Subcutaneous adipose tissue (tissue), 4 donors: ENCODE measurements around the gene SPIN1. TPM values are rescaled to one million over a fixed set of nuclear protein-coding genes. Genes with fewer than 3 reads are reported as not detected.

Source experiments
- total RNA-seq, 4 donors: library from RNA; depleted of rRNA; stranded (reverse); fragments of >200 nt; gene quantifications; one replicate each; pipeline ENCODE4 v1.1.0, GENCODE V29; 2016
- TF ChIP-seq, protein P1 (sequence below): fragments of 450-650 bp; IDR thresholded peaks from one replicate; pipeline ENCODE4 v1.5.1; 2016; ENCODE audit warnings: low read depth, mild to moderate bottlenecking, control low read depth, antibody characterized with exemption, moderate library complexity

SPIN1 gene
- total RNA-seq, 4 donors from 2014 or later: 55.5 to 67.1 (median 60.4) TPM

DNA sequence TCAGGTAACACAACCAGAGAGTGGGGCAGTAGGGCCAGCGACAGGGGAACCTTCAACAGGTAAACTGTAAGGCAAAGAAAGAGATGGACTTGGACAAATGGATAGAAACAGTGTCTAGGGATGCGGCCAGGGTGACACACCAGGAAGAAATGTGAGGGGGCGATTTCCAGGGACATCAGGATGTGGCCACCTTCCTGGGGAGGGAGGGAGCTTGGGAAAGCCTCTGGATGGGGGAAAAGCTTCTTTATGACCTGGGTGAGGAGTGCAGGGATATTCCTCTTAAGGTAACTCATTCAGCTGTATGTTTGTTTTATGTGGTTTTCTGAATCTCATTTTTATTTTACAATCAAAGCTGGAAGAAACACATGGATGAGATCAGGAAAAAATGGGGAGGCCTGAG lies 134.8 kb downstream of the SPIN1 start:
- TF ChIP-seq, protein P1, sequence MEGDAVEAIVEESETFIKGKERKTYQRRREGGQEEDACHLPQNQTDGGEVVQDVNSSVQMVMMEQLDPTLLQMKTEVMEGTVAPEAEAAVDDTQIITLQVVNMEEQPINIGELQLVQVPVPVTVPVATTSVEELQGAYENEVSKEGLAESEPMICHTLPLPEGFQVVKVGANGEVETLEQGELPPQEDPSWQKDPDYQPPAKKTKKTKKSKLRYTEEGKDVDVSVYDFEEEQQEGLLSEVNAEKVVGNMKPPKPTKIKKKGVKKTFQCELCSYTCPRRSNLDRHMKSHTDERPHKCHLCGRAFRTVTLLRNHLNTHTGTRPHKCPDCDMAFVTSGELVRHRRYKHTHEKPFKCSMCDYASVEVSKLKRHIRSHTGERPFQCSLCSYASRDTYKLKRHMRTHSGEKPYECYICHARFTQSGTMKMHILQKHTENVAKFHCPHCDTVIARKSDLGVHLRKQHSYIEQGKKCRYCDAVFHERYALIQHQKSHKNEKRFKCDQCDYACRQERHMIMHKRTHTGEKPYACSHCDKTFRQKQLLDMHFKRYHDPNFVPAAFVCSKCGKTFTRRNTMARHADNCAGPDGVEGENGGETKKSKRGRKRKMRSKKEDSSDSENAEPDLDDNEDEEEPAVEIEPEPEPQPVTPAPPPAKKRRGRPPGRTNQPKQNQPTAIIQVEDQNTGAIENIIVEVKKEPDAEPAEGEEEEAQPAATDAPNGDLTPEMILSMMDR: no peak

DNA sequence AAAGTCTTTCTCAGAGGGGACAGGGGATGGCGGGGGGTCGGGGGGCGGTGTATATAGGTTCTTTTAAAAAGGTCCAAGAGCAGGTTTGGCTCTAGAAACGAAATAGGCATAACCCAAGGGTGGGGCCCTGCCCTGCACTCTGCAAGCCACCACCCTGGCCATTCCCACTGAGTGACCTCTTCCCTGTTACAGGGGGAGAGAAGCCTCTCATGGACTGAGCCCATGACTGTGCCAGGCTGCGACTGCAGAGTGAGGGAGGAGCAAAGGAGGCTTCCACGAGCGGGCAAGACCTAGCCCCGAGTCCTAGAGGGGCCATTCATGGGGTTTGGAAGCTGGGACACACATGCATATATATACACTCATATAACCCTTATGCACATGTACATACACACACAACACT lies 136.7 kb downstream of the SPIN1 start:
- TF ChIP-seq, protein P1: no peak

DNA sequence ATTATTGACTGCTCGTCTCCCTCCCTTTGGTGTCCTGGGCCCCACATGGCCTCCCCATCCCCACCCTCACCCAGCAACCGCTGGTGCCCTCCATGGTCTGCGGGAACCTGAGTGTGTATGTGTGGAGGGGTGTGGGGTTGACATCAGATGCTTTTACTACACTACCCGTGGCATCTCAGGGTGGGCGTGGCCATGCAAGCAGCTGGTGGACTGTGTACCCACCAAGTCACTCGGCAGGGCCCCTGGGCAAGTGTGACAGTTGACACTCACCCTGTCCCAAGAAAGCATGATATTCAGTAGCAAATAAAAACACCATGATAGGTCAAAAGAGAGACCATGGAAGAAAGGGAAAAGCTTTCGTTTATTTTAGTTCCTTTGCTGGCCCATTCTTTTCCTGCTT lies 139.4 kb downstream of the SPIN1 start:
- TF ChIP-seq, protein P1: no peak

Other genes with a start within 250 kb of the SPIN1 start
- not detected for gene SPATA31C2, start 250.0 kb upstream of the SPIN1 start, total RNA-seq
- not detected for gene NXNL2, start 146.7 kb downstream of the SPIN1 start, total RNA-seq